MM.1S (cell line): Measurements from ENCODE around the gene SACS.

Source experiments
- CTCF ChIP-seq: fragments of 300-600 bp; sonication (generic); IDR thresholded peaks from 2 replicates; pipeline ENCODE4 v1.5.1; 2016; ENCODE audit warnings: antibody characterized with exemption, low read length, mixed read lengths
- EZH2 ChIP-seq: fragments of 300-600 bp; sonication (generic); optimal IDR thresholded peaks from 2 replicates; pipeline ENCODE3; 2017; ENCODE audit warnings: low read depth, mild to moderate bottlenecking, antibody characterized with exemption, low read length, mixed read lengths
- EZH2phosphoT487 ChIP-seq: fragments of 300-600 bp; sonication (generic); IDR thresholded peaks from 2 replicates; pipeline ENCODE4 v1.6.1; 2018; ENCODE audit warnings: antibody characterized with exemption, low read length

DNA sequence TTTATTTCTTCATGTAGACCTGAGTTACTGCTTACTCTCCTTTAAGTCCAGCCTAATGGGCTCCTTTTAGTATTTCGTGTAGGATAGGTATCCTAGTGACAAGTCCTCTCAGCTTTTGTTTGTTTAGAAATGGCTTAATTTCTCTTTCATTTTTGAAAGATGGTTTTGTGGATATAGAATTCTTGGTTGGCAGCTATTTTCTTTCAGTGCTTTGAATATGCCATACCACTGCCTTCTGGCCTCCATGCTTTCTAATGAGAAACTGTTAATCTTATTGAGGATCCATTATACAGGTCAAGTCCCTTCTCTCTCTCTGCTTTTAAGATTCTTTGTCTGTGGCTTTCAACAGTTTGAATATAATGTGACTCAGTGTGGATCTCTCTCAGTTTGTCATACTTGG lies 46.8 kb upstream of the SACS start:
- no peak for TF ChIP-seq CTCF
- no peak for TF ChIP-seq EZH2phosphoT487
- TF ChIP-seq EZH2: no peak
